ENCODE data around the gene RHOJ.
"Not testable (repeated sequence)": the region's sequence is repeated elsewhere in the genome, so short reads cannot be mapped to it uniquely, and the experiment has no call there.

The RHOJ gene

DNA sequence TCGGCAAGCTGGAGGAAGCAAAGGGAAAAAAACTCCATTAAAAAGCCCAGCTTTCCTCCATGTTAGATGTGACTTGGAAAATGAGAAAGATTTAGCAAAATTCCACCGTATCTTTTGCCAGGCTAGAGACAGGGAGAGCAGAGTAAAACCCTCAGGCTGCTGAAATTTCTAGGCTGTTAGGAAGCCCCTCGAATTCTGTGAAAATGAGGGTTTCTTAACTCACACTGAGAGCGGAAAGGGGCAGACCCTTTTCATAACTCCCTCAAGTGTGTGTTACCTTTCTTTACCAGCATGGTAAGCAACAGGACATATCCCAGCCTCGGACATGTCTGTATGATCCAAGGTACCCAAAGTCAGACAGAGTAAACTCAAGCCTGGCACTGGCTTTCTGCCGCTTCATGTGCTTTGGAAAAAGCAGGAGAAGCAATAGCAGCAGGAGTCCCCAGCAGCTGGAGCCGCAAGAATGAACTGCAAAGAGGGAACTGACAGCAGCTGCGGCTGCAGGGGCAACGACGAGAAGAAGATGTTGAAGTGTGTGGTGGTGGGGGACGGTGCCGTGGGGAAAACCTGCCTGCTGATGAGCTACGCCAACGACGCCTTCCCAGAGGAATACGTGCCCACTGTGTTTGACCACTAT, at the start of gene RHOJ:
Gene RHOJ (plus strand): TSS at position 37 of the 637 bp plus-strand sequence. CDS start 427 bp downstream, at position 464.
- no peak for DNase-seq

DNA sequence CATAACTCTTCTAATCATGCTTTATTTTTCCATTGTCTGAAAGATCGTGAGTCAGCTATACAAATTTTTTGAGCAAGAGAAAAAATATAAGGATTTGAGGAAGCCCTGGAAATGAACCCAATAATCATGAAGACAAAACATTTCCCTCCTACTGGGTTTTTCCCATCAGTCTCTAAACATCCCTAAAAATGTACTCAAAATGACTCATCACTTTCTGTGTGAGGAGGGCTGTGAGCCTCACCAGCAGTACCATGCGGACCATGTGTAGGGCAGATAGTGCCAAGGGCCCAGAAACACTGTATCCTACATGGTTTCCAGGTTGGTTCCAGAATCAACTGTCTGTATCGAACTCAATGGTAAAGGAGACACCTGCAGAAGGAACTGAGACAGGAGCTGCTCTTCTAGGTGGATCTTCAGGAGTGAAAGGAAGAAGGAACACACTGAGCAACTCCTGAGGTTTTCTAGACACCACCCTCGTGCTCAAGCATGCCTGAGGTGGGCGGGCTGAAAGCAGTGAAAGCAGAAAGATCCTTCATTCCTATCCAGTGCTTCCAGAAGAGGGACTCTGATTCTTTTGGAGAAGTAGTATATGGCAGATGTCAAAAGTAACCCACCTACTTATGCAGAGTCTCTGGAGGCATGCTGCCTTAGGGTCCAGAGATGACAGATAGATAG, 48.6 kb upstream of the RHOJ start:
- DNase-seq = no peak

DNA sequence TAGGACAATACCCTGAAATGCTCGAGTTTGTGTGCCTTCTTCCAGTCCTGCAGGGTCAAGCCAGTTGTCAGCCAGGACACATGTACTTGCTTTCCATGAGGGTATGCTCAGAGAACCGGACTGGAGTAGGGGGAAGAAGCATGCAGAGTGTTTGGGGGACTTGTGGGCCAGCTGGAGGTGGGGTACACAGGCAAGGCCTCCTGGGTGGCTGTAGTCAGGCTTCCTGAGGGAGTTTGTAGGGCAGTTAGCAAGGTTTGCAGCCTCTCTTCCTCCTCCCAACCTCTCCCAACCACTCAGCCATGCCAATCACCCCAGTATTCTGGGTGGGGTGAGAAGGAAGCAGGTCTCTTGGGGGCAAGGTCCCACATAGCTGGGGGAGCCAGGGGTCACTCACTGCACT, 47.0 kb upstream of the RHOJ start:
- no peak for DNase-seq

DNA sequence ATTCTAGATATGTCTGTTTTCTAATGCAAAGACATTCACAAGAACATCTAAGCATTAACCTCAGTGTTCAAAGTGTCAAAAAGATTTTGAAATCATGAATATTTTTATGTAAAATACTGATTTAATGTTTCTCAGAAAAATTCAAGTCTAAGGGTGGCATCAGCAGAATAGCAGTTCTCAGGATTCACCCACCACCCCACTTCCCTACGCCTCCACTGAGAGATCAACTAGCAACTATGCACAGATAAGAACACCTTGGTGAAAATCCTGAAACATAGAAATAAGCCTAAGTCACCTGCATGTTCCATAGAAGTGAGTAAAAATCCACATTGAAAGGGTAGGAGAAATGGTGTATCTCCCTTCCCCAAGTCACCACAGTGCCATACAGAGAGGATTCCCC, 40.9 kb upstream of the RHOJ start:
- DNase-seq = no peak

DNA sequence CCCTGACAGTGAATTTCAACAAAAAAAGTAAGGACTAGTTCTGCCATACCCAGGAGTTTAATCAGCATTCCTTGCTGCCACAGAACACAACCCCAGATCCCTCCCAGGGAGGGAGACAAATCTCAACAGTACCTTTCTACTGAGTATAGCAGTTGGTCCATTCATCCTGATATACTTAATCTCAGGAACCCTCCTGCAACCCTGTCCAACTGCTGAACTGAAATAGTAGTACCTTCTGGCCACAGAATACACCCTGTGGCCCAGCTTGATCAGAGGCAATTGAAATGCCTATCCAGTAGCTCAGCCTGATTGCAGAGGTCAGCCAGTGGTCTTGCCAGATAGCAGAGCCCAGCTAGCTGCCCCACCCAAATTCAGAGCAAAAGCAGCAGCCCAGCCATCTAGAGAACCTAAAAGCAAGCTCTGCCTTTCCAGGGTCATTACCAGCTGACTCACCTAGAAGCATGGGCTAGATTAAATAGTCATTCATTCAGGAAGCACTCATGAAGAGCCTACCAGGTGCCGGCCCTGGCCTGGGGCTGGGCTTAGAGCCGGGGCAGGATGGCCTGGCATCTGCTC, 40.0 kb upstream of the RHOJ start:
- DNase-seq = no peak

DNA sequence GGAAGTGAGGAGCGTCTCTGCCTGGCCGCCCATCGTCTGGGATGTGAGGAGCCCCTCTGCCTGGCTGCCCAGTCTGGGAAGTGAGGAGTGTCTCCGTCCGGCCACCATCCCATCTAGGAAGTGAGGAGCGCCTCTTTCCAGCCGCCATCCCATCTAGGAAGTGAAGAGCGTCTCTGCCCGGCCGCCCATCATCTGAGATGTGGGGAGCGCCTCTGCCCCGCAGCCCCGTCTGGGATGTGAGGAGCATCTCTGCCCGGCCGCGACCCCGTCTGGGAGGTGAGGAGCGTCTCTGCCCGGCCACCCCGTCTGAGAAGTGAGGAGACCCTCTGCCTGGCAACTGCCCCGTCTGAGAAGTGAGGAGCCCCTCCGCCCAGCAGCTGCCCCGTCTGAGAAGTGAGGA, 39.0 kb upstream of the RHOJ start:
- DNase-seq = not testable (repeated sequence)

DNA sequence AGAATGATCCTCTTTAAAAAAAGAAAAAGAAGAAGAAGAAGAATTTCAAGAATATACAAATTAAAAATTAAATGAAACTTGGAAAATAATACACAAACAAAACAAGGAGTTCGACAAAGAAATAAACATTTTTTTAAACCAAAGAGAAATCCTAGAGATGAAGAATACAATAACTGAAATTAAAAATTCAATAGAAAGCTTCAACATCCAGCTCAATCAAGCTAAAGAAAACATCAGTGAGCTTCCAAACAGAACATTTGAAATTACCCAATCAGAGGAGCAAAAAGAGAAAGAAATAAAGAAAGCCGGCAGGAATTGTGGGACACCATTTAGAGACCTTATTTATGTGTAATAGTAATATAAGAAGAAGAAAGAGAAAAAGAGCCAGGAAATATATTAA, 37.2 kb upstream of the RHOJ start:
- DNase-seq = no peak

DNA sequence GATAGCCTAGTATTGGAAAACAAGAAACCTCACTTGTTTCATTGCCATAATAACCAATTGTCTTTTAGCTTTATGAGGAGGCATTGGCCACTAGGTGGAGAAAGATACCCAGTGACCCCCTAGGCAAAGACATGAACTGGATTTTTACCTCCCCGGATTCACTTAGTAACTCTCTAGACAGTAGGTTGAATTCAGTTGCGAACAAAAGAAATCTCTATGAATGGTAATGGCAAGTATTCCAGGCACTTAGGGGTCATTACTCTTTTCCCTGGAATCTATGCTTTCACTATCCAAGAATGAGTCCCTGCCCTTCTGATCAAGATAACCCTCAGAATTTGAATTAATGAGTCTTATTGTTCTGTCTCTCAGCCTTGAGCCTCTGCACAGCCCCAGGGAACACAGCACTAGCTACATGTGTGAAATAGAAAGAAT, 29.5 kb upstream of the RHOJ start:
- DNase-seq = no peak

DNA sequence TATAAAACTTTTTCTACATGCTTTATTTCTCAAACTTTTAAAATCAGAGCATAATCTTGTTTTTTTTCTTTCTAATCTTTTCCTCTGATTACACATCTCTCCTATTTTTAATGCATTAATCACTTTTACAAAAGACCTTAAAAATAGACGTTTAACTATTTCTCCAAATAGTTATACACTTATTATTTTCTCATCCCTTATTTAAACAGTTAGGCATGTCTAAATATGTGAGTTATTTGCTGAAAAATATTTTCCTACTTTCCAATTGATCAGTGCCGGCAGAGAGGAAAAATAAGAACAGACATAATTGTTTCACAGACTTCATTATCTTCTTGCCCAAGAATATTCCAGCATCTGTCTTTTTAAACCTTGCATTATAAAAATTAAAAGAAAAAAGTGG, 28.7 kb upstream of the RHOJ start:
- DNase-seq = no peak

DNA sequence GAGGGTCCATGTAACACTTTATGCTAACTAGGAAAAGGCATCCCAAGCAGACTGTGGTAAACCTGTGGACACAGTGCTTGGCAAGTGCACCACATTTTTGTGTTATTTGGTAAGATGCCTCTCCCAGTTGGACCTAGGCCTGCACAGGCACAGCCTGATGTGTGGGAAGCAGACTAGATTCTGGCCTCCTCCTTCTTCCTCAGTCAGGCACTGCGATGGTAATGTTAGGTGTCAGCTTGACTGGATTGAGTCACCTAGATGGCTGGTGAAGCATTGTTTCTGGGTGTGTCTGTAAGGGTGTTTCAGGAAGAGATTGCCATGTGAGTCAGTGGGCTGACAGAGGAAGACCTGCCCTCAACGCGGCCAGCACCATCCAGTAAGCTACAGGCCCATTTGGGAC, 25.3 kb upstream of the RHOJ start:
- no peak for DNase-seq

DNA sequence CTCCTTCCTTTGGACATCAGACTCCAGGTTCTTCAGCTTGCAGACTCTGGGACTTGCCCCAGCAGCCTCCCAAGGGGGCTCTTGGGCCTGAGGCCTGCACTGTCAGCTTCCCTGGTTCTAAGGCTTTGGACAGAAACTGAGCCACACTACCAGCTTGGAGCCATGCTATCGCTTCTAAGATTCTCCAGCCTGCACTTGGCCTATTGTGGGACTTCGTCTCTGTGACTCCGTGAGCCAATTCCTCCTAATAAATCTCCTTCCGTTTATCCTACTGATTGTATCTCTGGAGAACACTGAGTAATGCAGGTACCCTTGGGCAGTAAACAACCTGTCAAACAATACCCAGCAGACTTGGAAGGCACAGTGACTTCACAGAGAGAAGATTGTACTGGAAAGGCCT, 24.9 kb upstream of the RHOJ start:
- DNase-seq = no peak

DNA sequence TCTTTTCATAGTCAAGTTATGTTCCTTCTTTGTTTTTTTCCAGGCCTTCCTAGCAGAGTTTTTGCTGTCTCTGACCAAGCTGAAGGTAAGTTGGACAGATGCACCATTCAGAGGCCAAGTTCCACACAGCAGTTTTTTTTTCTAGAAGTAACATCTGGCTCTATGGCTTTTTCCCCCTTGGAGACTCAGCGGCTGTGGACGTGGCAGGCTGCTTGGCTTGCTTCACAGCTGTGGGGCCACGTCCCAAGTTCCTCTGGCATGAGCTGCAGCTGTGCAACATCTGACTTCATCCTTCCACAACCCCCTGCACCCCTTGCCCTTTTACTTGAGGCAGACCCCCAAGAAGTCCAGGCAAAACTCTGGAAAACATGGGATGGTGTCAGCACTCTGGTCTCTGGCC, 24.2 kb upstream of the RHOJ start:
- DNase-seq = no peak

DNA sequence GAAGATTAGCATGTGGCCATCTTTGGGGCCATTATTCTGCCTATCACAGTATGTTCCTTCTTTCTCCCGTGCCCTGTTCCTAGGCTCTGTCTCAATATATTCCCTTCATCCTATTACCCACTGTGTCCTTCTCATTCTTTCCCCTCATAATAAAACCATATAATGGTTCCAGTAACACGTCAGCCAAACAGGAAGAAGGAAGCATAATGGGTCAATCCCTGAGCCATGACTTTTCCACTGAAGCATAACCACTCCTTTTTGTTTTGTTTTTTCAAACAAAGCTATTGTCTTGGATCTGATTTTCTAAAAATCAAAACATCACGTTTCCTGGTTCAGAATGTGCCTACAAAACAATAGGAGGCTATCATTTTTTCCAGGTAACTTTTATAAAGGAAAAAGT, 21.3 kb upstream of the RHOJ start:
- DNase-seq = no peak

DNA sequence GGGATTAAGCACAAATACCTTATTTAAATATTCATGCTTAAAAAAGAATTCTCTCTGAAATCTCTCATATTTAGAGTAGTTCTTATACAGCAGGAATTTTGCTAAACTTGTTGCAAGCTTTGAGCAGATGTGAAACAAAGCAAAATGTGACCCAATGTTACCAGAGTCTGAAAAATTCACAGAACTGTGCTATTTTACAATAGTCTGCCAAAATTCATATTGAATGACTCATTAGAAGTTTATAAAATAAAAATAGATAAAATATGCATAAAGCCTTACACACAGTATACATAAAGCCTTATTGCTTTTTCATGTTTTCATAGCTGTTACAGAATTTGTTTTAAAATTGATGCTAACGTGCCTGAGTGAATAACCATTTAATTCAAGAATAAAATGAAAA, 17.8 kb upstream of the RHOJ start:
- no peak for DNase-seq

DNA sequence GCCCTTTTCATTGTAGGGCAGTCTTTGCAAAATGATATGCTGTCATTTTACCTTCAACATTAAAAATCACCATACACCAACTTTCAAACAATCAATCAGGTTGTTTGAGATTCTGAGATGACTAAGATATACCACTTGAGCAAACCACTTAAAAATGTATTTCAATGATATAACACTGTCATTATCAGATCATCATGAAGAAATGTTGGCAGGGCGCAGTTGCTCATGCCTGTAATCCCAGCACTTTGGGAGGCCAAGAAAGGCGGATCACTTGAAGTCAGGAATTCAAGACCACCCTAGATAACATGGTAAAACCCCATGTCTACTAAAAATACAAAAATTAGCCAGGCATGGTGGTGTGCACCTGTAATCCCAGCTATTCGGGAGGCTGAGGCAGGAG, 13.0 kb upstream of the RHOJ start:
- DNase-seq = no peak

DNA sequence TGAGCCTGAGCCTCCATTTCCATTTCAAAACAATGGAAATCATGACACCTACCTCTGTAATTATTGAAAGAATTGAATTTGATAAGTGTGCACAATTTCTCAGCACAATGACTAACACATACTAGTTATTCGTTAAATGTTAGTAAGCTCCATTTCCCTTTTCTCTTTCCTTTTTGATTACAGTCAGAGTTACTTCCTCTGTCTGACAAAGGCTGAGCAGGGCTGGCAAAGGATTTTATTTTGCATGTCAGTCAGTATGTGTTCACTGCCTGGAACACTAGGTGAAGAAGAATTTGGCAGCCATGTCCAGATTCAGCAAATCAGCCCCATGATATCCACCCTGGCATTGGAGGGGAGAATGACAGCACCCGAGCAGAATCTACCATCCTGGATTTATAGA, 12.2 kb upstream of the RHOJ start:
- no peak for DNase-seq

DNA sequence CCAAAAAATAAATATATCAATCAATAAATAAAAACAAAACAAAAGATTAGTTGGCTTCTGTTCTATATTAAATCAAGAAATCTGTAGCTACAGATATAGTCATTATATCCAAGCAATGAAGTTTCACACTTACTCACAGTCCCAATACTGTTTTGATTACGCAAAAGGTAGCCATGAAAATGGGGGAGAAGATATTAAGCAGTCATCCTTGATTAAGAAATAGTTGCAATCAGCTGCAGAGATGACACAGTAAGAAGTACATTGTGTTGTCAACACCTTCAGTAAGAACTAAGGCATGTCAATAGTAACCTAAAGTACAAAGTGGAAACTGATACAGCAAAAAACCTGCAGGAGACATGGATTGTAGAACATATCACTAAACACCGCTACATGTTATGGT, 11.0 kb upstream of the RHOJ start:
- no peak for DNase-seq

DNA sequence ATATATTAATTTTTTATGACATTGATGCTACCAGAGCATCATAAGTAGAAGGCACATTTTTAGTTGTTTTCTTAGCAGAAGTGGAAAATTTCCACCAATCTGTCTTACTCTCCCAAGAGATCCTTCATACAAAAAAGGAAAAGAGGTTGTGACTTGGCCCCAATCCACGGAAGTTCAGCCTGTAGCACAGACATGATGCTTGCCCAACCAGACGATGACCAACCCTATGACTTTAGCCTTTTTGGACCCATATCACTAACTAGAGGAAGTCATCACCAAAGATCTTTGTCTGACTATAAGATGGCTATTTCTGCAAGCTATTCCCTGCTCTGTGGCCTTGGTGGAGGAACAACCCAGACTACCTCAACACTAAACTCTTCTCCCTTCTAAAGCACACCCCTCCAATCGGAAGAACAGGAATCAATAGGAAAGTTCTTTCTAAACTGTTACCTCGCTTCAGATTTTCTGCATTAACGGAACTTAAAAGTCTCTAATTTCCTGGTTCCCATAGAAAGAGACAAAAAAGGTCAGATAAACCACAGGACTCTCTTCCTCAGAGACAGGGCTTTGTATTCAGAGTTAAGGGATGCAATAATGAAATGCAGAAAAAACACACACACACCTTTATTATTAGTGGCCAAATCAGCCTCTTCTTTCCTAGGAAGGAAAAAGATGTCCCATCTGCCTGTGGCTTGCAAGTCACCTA, 4.1 kb upstream of the RHOJ start:
- DNase-seq = no peak

DNA sequence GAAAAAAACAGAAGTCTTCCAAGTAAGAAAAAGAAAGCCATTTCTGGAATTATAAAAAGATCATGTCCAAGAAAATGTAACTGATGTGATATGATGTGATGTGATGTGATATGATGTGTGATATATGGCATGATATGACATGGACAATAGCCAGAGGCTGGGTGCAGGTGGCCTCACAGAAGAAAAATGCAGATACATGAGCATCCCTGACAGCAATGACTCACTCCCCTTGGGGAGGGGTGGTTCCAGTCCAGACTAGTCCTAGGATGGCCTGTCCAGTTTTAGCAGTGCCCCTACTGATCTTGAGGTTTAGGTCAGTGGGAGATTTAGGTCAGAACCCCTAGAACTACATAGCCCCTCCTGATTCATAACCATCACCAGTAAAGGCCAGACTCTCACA, 3.5 kb upstream of the RHOJ start:
- no peak for DNase-seq

DNA sequence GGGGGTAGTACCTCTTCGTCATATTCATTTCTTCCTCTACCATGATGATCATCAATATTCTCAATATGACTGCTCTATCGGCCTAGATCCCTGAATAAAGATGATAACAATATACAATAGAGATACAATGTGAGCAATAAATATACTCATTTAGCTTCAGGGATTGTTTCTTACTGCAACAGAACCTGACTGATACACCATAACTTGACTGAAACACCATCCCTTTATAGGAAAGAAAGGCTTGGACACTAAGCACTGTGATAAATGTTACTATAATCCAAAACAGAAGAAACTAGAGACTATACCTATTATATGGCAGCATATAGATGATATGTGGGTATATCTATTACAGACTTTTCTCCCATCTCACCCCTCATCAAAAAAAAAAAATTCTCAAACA, 1.2 kb upstream of the RHOJ start:
- no peak for DNase-seq

DNA sequence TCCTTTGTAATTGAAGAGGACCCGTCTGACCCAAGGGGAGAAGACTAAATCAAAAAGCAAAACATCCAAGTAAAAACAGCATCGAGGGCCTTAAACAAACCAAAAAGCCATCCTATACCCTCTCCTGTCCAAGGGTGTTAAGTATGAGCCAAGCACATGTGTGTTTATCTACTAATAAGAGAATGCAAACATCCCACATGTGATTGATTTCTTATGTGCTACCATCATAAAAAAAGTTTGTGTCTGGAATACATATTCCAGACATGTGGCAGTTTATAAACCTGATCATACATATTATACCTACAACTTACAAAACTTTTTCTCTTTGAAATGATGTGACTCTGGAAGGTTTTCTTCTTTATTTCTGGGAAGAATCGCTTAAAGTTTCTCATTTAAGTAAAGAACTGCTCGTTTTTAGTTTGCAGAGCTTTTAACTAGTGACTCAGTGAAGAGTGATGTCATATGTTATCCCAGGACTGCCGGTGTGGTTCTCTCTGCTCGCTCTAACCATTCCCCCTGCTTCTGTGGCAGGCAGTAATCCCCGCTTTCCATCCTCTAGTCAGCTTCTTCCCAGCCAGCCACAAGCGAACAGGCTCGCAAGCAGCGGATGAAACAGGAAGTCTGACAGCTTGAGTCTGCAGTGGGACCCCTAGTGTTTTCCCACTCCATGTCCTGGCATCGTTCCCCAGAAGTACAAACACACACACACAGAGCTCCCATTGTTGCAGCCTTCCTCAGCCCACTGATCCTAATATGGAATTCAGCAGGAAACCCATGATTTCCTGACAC, 431 bp upstream of the RHOJ start:
- DNase-seq = no peak

DNA sequence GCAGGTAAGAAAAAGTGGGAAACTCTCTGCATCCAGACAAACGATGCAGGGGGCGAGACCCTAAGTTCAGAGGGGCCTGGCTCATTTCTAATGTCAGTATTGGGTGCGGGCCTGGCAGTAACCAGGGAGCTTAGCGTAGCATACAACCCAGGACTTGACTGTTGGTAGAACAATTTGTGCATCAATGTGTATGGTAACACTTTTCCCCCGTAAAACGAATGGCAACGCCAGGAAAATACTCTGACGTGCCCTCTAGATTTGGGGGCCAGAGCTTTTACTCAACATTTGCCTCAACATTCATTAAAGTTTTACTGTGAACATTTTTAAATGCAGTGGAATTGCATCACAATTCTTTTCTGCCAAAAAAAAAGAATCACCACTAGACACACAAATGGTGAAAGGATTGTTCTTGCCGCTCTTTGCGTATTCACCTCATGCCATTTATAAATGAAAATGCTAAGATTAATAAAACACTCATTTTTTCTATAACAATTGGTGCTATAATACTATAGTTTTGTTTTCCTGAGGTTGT, 867 bp downstream of the RHOJ start:
- DNase-seq = no peak

DNA sequence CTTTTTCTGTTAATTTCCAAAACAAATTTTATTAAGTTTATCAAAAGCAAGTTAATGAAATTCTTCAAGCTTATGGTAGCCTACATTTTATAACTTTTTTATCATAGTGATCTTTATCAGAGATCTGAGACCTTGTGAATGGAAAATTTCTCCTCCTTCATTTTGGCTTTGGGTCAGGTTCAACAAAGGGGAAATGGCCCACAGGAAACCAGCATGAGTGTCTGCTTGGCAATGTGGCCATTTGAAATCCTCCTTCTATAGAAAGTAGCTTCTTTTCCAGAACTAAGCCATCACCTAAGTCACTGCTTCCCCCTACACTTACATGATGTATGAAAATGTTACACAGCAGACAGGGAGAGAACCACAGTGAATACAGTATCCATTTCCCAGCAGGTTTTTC, 1.6 kb downstream of the RHOJ start:
- no peak for DNase-seq

All from activated CD4-positive, alpha-beta T cell treated with anti-CD3 and anti-CD28 coated beads, Interleukin-2, amount 50 U/mL, for 4 hours (primary cell).